GM13977 (cell line): ENCODE measurements around the gene CEP20.

Experiments
- DNase-seq: peaks from one replicate; pipeline ENCODE4 v3.0.0; 2012; ENCODE audit warnings: low spot score
- CTCF ChIP-seq: IDR thresholded peaks from 2 replicates; pipeline ENCODE4 v1.5.1; 2012; ENCODE audit warnings: mild to moderate bottlenecking, control low read depth; ENCODE audit not compliant: insufficient read depth; ENCODE audit errors: extremely low read depth, missing control alignments
- in situ Hi-C: fragments of 300-500 bp; cut with MboI; formaldehyde crosslinking; loops from one replicate; pipeline ENCODE4 v1.12.0; 2022; ENCODE audit warnings: low sequenced_read_pairs, low pct_unique_long_range_greater_than_20kb, mixed read lengths, inconsistent platforms; ENCODE audit not compliant: unreplicated experiment

Gene CEP20

GRCh38 chr16:15911198-15911597 is 22.8 kb upstream of the CEP20 start:
- in situ Hi-C loops = no loop called here
- TF ChIP-seq CTCF = no peak
- no peak for DNase-seq

GRCh38 chr16:15907863-15908478 is 19.6 kb upstream of the CEP20 start:
- peak; percentile 88 for DNase-seq
- TF ChIP-seq CTCF = no peak
- in situ Hi-C loops = no loop called here

GRCh38 chr16:15906439-15906838 is 18.0 kb upstream of the CEP20 start:
- in situ Hi-C loops = no loop called here
- DNase-seq = no peak
- no peak for TF ChIP-seq CTCF

- in situ Hi-C loops = no loop called here
These were observed 15.6 kb upstream of the CEP20 start for GRCh38 chr16:15903960-15904359.

GRCh38 chr16:15900901-15901500 is 12.6 kb upstream of the CEP20 start:
- no peak for TF ChIP-seq CTCF
- in situ Hi-C loops = no loop called here
- DNase-seq = no peak

More at GRCh38 chr16:15903960-15904359, 15.6 kb upstream of the CEP20 start:
- TF ChIP-seq CTCF = no peak
- no peak for DNase-seq

GRCh38 chr16:15900357-15900756 is 12.0 kb upstream of the CEP20 start:
- in situ Hi-C loops = no loop called here

More at GRCh38 chr16:15900357-15900756, 12.0 kb upstream of the CEP20 start:
- DNase-seq = no peak
- TF ChIP-seq CTCF = no peak
